Epithelial cell of proximal tubule (primary cell): Measurements from ENCODE around the gene GLRX3. TPM values are rescaled to one million over a fixed set of nuclear protein-coding genes. Genes with fewer than 3 reads are reported as not detected.

ENCODE experiments used
- DNase-seq: peaks from one replicate; pipeline ENCODE4 v3.0.0-alpha.2; 2011; ENCODE audit warnings: low read depth
- H3K4me3 ChIP-seq: 2 replicates; pipeline ENCODE4 v1.5.1; 2011; ENCODE audit warnings: low read depth, mild to moderate bottlenecking, low read length
- total RNA-seq: library from RNA; depleted of rRNA; stranded (reverse); fragments of >200 nt; gene quantifications from 2 replicates; pipeline ENCODE4 v1.2.3, GENCODE V29; 2015
- TF ChIP-seq, protein P1 (sequence below): conservative IDR thresholded peaks from 2 replicates; pipeline ENCODE4 v1.5.1; 2012; ENCODE audit warnings: low read depth, mild to moderate bottlenecking, low read length

Gene GLRX3
- total RNA-seq, 1 donor from 2014 or later, result 133 TPM

DNA sequence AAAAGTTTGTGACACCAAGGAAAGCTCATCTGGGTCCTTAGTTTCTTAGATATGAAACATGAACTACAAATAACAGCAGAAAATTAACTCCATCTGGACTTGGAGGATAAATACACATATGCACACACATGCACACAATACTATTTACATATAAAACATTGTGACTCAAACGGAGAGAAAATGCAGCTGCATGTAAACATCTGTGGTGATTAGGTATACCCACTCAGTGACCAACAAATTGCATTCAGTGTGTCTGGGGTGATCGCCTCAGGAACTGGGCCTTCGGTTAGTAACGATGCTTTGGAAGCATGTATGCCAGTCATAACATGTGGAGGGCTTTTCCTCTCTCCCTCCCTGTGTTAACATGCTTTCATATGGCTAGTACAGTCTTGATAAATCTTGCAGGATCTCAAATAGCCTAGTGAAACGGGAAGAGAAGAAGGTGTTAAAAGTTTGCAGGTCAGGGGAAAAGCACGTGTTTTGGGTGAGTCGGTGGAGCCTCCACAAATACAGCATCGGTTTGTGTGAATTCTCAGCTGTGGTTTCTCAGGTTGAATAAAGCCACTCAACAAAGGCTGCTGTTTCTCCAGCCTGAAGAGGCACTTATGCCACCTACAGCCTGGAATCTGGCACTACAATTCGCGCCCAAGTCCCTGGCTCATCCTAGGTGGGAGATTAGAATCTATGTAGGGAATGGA is 8.7 kb upstream of the GLRX3 start:
- no peak overlapping the region for H3K4me3 ChIP-seq
- TF ChIP-seq, protein P1, sequence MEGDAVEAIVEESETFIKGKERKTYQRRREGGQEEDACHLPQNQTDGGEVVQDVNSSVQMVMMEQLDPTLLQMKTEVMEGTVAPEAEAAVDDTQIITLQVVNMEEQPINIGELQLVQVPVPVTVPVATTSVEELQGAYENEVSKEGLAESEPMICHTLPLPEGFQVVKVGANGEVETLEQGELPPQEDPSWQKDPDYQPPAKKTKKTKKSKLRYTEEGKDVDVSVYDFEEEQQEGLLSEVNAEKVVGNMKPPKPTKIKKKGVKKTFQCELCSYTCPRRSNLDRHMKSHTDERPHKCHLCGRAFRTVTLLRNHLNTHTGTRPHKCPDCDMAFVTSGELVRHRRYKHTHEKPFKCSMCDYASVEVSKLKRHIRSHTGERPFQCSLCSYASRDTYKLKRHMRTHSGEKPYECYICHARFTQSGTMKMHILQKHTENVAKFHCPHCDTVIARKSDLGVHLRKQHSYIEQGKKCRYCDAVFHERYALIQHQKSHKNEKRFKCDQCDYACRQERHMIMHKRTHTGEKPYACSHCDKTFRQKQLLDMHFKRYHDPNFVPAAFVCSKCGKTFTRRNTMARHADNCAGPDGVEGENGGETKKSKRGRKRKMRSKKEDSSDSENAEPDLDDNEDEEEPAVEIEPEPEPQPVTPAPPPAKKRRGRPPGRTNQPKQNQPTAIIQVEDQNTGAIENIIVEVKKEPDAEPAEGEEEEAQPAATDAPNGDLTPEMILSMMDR, result peak; percentile 88
- no peak for DNase-seq

DNA sequence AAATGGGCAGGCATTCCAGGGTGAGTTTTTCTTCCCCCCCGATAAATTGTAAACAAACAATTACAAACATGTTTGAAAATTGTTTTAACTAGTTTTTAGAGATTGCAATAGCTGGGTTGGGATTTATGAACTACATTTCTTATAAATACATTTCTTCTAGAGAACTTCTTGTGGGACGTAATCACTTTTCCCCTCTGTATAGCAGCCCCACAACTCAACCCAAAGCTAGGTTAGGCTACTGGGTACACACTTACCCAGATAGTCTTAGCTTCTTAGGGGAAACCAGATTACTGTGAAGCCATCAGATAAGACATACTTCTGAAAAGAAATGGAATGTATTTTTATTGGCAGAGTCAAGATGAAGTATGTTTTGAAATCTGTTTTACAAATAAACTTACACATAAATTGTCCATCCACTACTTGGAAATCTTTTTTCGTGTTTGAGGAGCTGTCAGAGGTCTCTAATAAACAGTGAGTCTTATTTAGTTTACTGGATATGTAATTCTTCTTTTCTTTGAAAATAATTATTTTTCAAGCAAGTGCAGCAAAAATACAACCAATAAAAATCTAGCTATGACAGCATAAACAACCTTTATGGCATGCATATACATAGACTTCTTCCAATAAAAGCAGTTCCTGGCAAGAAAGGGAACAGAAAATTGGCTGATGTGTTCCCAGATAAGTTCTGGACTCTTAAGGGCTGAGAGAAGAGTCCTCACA is 8.0 kb upstream of the GLRX3 start:
- no peak overlapping the region for H3K4me3 ChIP-seq
- TF ChIP-seq, protein P1, result no peak
- DNase-seq, result no peak

DNA sequence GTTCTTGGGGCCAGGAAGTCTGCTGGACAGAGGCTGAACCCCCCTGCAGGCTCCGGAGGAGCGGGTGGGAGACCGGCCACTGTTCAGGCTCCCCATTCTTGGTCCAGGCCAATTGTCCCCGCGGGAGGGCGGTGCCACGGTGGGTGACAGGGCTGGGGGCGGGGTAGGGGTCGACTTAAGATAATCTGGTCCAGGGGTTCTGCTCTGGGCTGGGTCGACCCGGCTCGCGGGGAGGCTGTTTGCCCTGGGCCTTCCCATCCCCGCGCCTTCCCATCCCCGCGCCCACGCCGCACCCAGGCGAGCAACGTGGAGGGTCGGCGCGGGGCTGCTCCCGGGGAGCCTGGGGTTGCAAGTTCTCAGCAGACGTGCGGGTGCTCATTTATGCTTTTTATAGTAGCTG is 7.3 kb upstream of the GLRX3 start:
- no peak overlapping the region for H3K4me3 ChIP-seq
- TF ChIP-seq, protein P1, result no peak
- no peak for DNase-seq

DNA sequence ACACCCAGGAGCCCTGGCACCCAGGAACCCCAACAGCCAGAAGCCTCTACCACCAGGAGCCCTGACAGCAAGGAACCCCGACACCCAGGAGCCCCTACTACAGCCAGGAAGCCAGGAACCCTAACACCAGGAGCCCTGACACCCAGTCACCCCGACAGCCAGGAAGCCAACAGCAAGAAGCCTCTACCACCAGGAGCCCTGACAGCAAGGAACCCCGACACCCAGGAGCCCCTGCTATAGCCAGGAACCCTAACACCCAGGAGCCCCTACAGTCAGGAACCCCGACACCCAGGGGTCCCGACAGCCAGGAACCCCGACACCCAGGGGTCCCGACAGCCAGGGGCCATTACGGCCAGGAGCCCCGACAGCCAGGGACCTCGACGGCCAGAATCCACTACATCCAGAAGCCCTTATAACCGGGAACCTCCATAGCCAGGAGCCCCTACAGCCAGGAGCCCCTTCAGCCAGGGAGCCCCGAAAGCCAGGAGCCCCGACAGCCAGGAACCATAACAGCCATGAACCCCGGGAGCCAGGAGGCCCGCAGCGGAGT is 440 bp upstream of the GLRX3 start:
- DNase-seq, result no peak
- TF ChIP-seq, protein P1, result no peak
- peak overlapping the region; percentile 85 for H3K4me3 ChIP-seq

DNA sequence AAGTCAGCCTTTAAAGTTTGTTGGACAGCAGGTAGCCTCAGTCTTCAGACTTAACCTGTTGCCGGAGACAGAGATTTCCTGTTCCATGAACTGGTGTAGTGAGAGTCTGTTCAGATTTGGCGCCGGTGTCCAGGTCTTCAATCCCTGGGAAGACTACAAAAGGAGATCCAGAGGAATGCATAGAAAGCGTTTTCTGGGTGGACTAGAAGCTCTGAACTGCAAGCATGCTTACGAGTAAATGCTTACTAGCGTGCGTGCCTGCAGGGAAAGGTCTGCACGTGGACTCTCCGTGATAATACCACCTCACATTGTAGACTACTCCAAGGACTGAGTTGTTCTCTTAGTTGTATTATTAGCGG is 878 bp downstream of the GLRX3 start:
- TF ChIP-seq, protein P1, result no peak
- no peak for DNase-seq
- H3K4me3 ChIP-seq, result peak overlapping the region; percentile 85

DNA sequence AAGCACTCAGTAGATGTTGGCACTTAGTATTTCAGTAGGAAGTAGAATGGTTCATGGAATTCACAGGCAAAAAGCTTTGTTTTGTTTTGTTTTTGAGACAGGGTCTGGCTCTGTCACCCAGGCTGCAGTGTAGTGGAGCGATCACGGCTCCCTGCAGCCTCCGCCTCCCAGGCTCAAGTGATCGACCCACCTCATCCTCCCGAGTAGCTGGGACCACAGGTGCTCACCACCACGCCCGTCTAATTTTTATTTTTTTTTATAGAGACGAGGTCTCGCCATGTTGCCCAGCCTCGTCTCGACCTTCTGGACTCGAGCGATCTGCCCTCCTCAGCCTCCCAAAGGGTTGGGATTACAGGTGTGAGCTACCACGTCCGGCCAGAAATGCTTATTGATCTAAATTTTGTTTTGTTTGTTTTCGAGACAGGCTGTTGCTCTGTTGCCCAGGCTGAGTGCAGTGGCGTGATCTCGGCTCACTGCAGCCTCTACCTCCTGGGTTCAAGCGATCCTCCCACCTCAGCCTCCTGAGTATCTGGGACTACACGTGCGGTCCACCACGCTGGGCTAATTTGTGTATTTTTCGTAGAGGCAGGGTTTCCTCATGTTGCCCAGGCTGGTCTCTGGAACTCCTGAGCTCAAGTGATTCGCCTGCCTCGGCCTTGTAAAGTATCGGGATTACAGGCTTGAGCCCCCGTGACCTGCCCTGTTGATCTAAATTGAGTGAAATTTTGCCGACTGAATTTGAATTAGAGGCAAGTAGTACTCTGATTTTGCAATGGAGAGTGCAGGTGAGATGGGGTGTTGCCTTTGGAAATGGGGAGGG is 1.7 kb downstream of the GLRX3 start:
- TF ChIP-seq, protein P1, result no peak
- peak overlapping the region; percentile 85 for H3K4me3 ChIP-seq
- no peak for DNase-seq
